Measurements from ENCODE around the gene GET4.
"Not testable (repeated sequence)": the region's sequence is repeated elsewhere in the genome, so short reads cannot be mapped to it uniquely, and the experiment has no call there.

The GET4 gene

GRCh38 chr7:845091-845490 is 31.3 kb upstream of the GET4 start:
- no peaks in the 10 kb centered on the region for H3K36me3 ChIP-seq (replicated peaks; ENCODE audit: low read depth, low read length)
- no peaks in the 10 kb centered on the region for H4K20me1 ChIP-seq (ENCODE audit: insufficient read depth, low read length)
- H3K9me3 ChIP-seq (ENCODE audit: insufficient read depth, low read length) = no peaks in the 10 kb centered on the region
- H3K27me3 ChIP-seq (ENCODE audit: low read depth, low read length) = no peaks in the 10 kb centered on the region
- no peak overlapping the region for H3K4me3 ChIP-seq (ENCODE audit: low read length)
- H3K4me2 ChIP-seq (ENCODE audit: low read length) = no peak overlapping the region
- no peaks in the 10 kb centered on the region for H3K79me2 ChIP-seq (ENCODE audit: low read length)
- TF ChIP-seq EZH2phosphoT487 (IDR thresholded peaks at IDR 0.05; ENCODE audit: low read depth) = no peak
- no peak for TF ChIP-seq CTCF (IDR thresholded peaks at IDR 0.05; ENCODE audit: low read depth, low read length)
- H2AFZ ChIP-seq (ENCODE audit: low read depth, low read length) = no peak overlapping the region
- H3K27ac ChIP-seq (ENCODE audit: low read length) = no peak overlapping the region
- H3K4me1 ChIP-seq (ENCODE audit: low read length) = no peaks in the 10 kb centered on the region
- H3K9ac ChIP-seq (ENCODE audit: low read length) = no peak overlapping the region

DNA sequence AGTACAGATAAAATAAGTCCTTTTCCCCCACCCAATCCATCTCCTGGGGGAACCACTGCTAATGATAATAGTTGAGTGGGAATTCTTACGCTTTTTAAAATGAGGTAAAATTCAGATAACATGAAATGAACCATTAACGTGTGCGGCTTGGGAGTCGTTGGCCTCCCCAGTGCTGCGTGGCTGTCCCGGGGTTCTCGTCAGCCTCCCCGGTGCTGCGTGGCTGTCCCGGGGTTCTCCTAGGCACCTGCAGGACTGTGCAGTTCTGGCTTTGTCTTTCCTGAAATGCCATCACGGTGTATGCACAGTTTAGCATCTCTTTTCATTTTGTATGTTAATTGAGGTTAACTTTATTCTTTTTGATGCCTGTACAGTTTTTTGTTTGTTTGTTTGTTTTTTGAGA is 30.6 kb upstream of the GET4 start:
- H3K27ac ChIP-seq (ENCODE audit: low read length) = no peak overlapping the region
- no peaks in the 10 kb centered on the region for H3K27me3 ChIP-seq (ENCODE audit: low read depth, low read length)
- H3K9me3 ChIP-seq (ENCODE audit: insufficient read depth, low read length) = no peaks in the 10 kb centered on the region
- no peaks in the 10 kb centered on the region for H3K36me3 ChIP-seq (replicated peaks; ENCODE audit: low read depth, low read length)
- no peaks in the 10 kb centered on the region for H3K79me2 ChIP-seq (ENCODE audit: low read length)
- H3K9ac ChIP-seq (ENCODE audit: low read length) = no peak overlapping the region
- no peak overlapping the region for H3K4me3 ChIP-seq (ENCODE audit: low read length)
- H2AFZ ChIP-seq (ENCODE audit: low read depth, low read length) = no peak overlapping the region
- H3K4me1 ChIP-seq (ENCODE audit: low read length) = no peaks in the 10 kb centered on the region
- H4K20me1 ChIP-seq (ENCODE audit: insufficient read depth, low read length) = no peaks in the 10 kb centered on the region
- TF ChIP-seq CTCF (IDR thresholded peaks at IDR 0.05; ENCODE audit: low read depth, low read length) (no peak), EZH2phosphoT487 (IDR thresholded peaks at IDR 0.05; ENCODE audit: low read depth) (no peak)
- H3K4me2 ChIP-seq (ENCODE audit: low read length) = no peak overlapping the region

- not testable (repeated sequence) for H3K9ac ChIP-seq (ENCODE audit: low read length); H3K79me2 ChIP-seq (ENCODE audit: low read length); H3K4me3 ChIP-seq (ENCODE audit: low read length); H3K4me2 ChIP-seq (ENCODE audit: low read length); H3K27ac ChIP-seq (ENCODE audit: low read length); H3K36me3 ChIP-seq (replicated peaks; ENCODE audit: low read depth, low read length); H2AFZ ChIP-seq (ENCODE audit: low read depth, low read length); H3K4me1 ChIP-seq (ENCODE audit: low read length); H4K20me1 ChIP-seq (ENCODE audit: insufficient read depth, low read length); H3K27me3 ChIP-seq (ENCODE audit: low read depth, low read length); H3K9me3 ChIP-seq (ENCODE audit: insufficient read depth, low read length)
Measured at GRCh38 chr7:846958-847650, 29.2 kb upstream of the GET4 start.

DNA sequence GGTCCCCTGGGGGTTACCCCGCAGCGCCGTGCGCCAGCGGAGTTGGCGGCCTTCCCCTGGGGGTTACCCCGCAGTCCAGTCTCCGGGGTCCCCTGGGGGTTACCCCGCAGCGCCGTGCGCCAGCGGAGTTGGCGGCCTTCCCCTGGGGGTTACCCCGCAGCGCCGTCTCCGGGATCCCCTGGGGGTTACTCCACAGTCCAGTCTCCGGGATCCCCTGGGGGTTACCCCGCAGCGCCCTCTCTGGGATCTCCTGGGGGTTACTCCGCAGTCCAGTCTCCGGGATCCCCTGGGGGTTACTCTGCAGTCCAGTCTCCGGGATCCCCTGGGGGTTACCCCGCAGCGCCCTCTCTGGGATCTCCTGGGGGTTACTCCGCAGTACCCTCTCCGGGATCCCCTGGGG is 28.6 kb upstream of the GET4 start:
- H3K36me3 ChIP-seq (replicated peaks; ENCODE audit: low read depth, low read length); H3K27me3 ChIP-seq (ENCODE audit: low read depth, low read length); H3K27ac ChIP-seq (ENCODE audit: low read length); H3K4me1 ChIP-seq (ENCODE audit: low read length); H3K9me3 ChIP-seq (ENCODE audit: insufficient read depth, low read length); H3K4me2 ChIP-seq (ENCODE audit: low read length); H3K9ac ChIP-seq (ENCODE audit: low read length); H3K4me3 ChIP-seq (ENCODE audit: low read length); H2AFZ ChIP-seq (ENCODE audit: low read depth, low read length); H3K79me2 ChIP-seq (ENCODE audit: low read length); H4K20me1 ChIP-seq (ENCODE audit: insufficient read depth, low read length): not testable (repeated sequence)

DNA sequence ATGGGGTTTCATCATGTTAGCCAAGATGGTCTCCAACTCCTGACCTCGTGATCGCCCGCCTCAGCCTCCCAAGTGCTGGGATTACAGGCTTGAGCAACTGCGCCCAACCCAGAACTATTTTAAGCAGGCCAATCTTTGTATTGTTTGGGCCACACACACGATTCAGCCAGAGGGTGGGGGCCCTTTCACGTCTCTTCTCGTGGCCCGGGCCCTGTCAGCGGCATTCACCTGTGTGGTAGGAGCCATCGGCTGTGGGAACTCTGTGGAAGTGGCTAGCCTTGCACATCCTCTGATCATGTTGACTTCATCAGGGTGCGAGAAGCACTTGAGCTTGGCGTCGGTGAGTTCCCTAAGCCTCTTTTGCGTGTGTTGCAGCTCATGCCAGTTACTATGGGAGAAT is 27.2 kb upstream of the GET4 start:
- Histone ChIP-seq H3K27me3 (ENCODE audit: low read depth, low read length) (no peaks in the 10 kb centered on the region), H3K27ac (ENCODE audit: low read length) (no peak overlapping the region), H3K4me1 (ENCODE audit: low read length) (no peaks in the 10 kb centered on the region), H3K79me2 (ENCODE audit: low read length) (no peaks in the 10 kb centered on the region), H3K4me2 (ENCODE audit: low read length) (no peak overlapping the region), H3K36me3 (replicated peaks; ENCODE audit: low read depth, low read length) (peaks cover 4% of the 10 kb centered on the region), H3K4me3 (ENCODE audit: low read length) (no peak overlapping the region), H2AFZ (ENCODE audit: low read depth, low read length) (no peak overlapping the region), H4K20me1 (ENCODE audit: insufficient read depth, low read length) (no peaks in the 10 kb centered on the region), H3K9ac (ENCODE audit: low read length) (no peak overlapping the region), H3K9me3 (ENCODE audit: insufficient read depth, low read length) (no peaks in the 10 kb centered on the region)
- no peak for TF ChIP-seq EZH2phosphoT487 (IDR thresholded peaks at IDR 0.05; ENCODE audit: low read depth)
- no peak for TF ChIP-seq CTCF (IDR thresholded peaks at IDR 0.05; ENCODE audit: low read depth, low read length)
